SK-N-SH (cell line): ENCODE data around the gene EIF2S1. TPM values are rescaled to one million over a fixed set of nuclear protein-coding genes. Genes with fewer than 3 reads are reported as not detected.

Source experiments
- CTCF ChIA-PET: fragments of 300-600, 350-600 bp; formaldehyde crosslinking; extraction: SDS; loops from one replicate; lab custom pipeline; 2021; lab: Yijun Ruan, JAX
- POLR2A ChIA-PET: fragments of 350-600 bp; sonication (Branson Sonifier 250); formaldehyde crosslinking; extraction: SDS; loops from one replicate; lab custom pipeline; 2020; ENCODE audit warnings: antibody characterized with exemption, inconsistent platforms; lab: Yijun Ruan, JAX
- DNase-seq: peaks from one replicate; pipeline ENCODE4 v3.0.0; 2012
- H2AFZ ChIP-seq: fragments of 200-600 bp; sonication (generic); 2 replicates; pipeline ENCODE4 v1.8.1; 2016; ENCODE audit warnings: antibody characterized with exemption, mild to moderate bottlenecking, low read depth
- H3F3A ChIP-seq: fragments of 200-600 bp; sonication (generic); replicated peaks from 2 replicates; pipeline ENCODE3; 2016; ENCODE audit warnings: antibody characterized with exemption, mild to moderate bottlenecking; ENCODE audit not compliant: insufficient read depth
- H3K27ac ChIP-seq, 2 experiments: fragments of 200-500 bp in 1 of 2; fragments of 200-600 bp in 1 of 2; sonication (Bioruptor generic) in 1 of 2; sonication (generic), shearing (Covaris generic) in 1 of 2; 2 replicates each; pipeline versions ENCODE4 v1.5.1 to v1.6.1; 2014 to 2016; ENCODE audit warnings: low read depth in 2 of 2, inconsistent platforms in 1 of 2, low read length in 1 of 2, mild to moderate bottlenecking in 1 of 2, mixed read lengths in 1 of 2
- H3K27me3 ChIP-seq: fragments of 200-600 bp; sonication (generic), shearing (Covaris generic); 2 replicates; pipeline ENCODE4 v1.6.1; 2016; ENCODE audit warnings: mixed run types; ENCODE audit not compliant: insufficient read depth
- H3K36me3 ChIP-seq, 2 experiments: fragments of 200-500 bp in 1 of 2; fragments of 200-600 bp in 1 of 2; sonication (Bioruptor generic) in 1 of 2; sonication (generic) in 1 of 2; replicated peaks in 1 of 2; 2 replicates each; pipeline versions ENCODE3 to v1.5.1; 2014 to 2016; ENCODE audit warnings: low read length in 1 of 2, mild to moderate bottlenecking in 1 of 2; ENCODE audit not compliant: insufficient read depth in 2 of 2, control insufficient read depth in 1 of 2
- H3K4me1 ChIP-seq, 2 experiments: fragments of 200-500 bp in 1 of 2; fragments of 200-600 bp in 1 of 2; sonication (Bioruptor generic) in 1 of 2; sonication (generic), shearing (Covaris generic) in 1 of 2; 2 replicates each; pipeline versions ENCODE4 v1.5.1 to v1.6.1; 2014 to 2016; ENCODE audit warnings: low read depth in 1 of 2, low read length in 1 of 2, mixed run types in 1 of 2; ENCODE audit not compliant: insufficient read depth in 2 of 2, control insufficient read depth in 1 of 2
- H3K4me2 ChIP-seq: fragments of 200-600 bp; sonication (generic), shearing (Covaris generic); 2 replicates; pipeline ENCODE4 v1.6.1; 2017; ENCODE audit warnings: mixed run types
- H3K4me3 ChIP-seq, 2 experiments: fragments of 200-500 bp in 1 of 2; fragments of 200-600 bp in 1 of 2; sonication (Bioruptor generic) in 1 of 2; sonication (generic), shearing (Covaris generic) in 1 of 2; 2 replicates each; pipeline versions ENCODE4 v1.5.1 to v1.8.1; 2014 to 2016; ENCODE audit warnings: low read depth in 2 of 2, inconsistent platforms in 1 of 2, low read length in 1 of 2, mild to moderate bottlenecking in 1 of 2, mixed read lengths in 1 of 2, moderate library complexity in 1 of 2
- H3K79me2 ChIP-seq: fragments of 200-600 bp; sonication (generic); 2 replicates; pipeline ENCODE4 v1.8.1; 2017; ENCODE audit warnings: mild to moderate bottlenecking; ENCODE audit not compliant: insufficient read depth
- H3K9ac ChIP-seq: fragments of 200-600 bp; sonication (generic); 2 replicates; pipeline ENCODE4 v1.6.1; 2017; ENCODE audit warnings: mixed run types
- H3K9me2 ChIP-seq: fragments of 200-600 bp; sonication (generic); 2 replicates; pipeline ENCODE4 v1.6.1; 2017; ENCODE audit warnings: mixed run types
- H3K9me3 ChIP-seq: fragments of 200-600 bp; sonication (generic); 2 replicates; pipeline ENCODE4 v1.6.1; 2017; ENCODE audit warnings: mixed run types, mild to moderate bottlenecking, moderate library complexity
- H4K20me1 ChIP-seq: fragments of 200-600 bp; sonication (generic); 2 replicates; pipeline ENCODE4 v1.6.1; 2017; ENCODE audit warnings: mild to moderate bottlenecking, mixed run types; ENCODE audit not compliant: insufficient read depth
- ELF1 ChIP-seq: IDR thresholded peaks from 2 replicates; pipeline ENCODE4 v1.4.0; 2012
- EP300 ChIP-seq, 2 experiments: IDR thresholded peaks; 2 replicates each; pipeline versions ENCODE4 v1.4.0 to v1.6.1; 2012; ENCODE audit warnings: borderline replicate concordance in 1 of 2, low read depth in 1 of 2, low read length in 1 of 2
- FOSL2 ChIP-seq: IDR thresholded peaks from 2 replicates; pipeline ENCODE4 v1.4.0; 2012; ENCODE audit warnings: low read depth, mild to moderate bottlenecking, moderate library complexity, borderline replicate concordance
- FOXJ3 ChIP-seq: sonication (generic); formaldehyde crosslinking; IDR thresholded peaks from 2 replicates; pipeline ENCODE4 v1.5.1; 2020; ENCODE audit warnings: mild to moderate bottlenecking, missing genetic modification reagents
- GATA2 ChIP-seq: sonication (generic); formaldehyde crosslinking; IDR thresholded peaks from 2 replicates; pipeline ENCODE4 v1.5.0; 2020; ENCODE audit warnings: mild to moderate bottlenecking, missing genetic modification reagents
- JUND ChIP-seq: IDR thresholded peaks from 2 replicates; pipeline ENCODE4 v1.4.0; 2012
- MEF2A ChIP-seq: IDR thresholded peaks from 2 replicates; pipeline ENCODE4 v1.4.0; 2012; ENCODE audit warnings: low read depth, borderline replicate concordance
- MXI1 ChIP-seq: IDR thresholded peaks from 2 replicates; pipeline ENCODE4 v1.6.1; 2012; ENCODE audit warnings: mild to moderate bottlenecking, low read depth, low read length, improper control_type of control experiment
- NFIC ChIP-seq: IDR thresholded peaks from 2 replicates; pipeline ENCODE4 v1.4.0; 2012; ENCODE audit warnings: borderline replicate concordance
- POLR2AphosphoS5 ChIP-seq: IDR thresholded peaks from 2 replicates; pipeline ENCODE4 v1.6.1; 2012; ENCODE audit warnings: low read depth, low read length
- RAD21 ChIP-seq: IDR thresholded peaks from 2 replicates; pipeline ENCODE4 v1.6.1; 2012; ENCODE audit warnings: mild to moderate bottlenecking, low read length
- RCOR1 ChIP-seq: fragments of 150-350 bp; IDR thresholded peaks from 2 replicates; pipeline ENCODE4 v1.6.1; 2017; ENCODE audit warnings: antibody characterized with exemption, low read length
- REST ChIP-seq: IDR thresholded peaks from 2 replicates; pipeline ENCODE4 v1.6.1; 2012; ENCODE audit warnings: mild to moderate bottlenecking, low read depth, low read length, moderate library complexity
- SIN3A ChIP-seq: IDR thresholded peaks from 2 replicates; pipeline ENCODE4 v1.6.1; 2012; ENCODE audit warnings: low read depth, mild to moderate bottlenecking, low read length, moderate library complexity, borderline replicate concordance
- SMC3 ChIP-seq: IDR thresholded peaks from 2 replicates; pipeline ENCODE4 v1.6.1; 2012; ENCODE audit warnings: low read depth, low read length, improper control_type of control experiment
- TCF12 ChIP-seq: IDR thresholded peaks from 2 replicates; pipeline ENCODE4 v1.4.0; 2012
- TEAD4 ChIP-seq: IDR thresholded peaks from 2 replicates; pipeline ENCODE4 v1.4.0; 2012; ENCODE audit warnings: mild to moderate bottlenecking, borderline replicate concordance; ENCODE audit not compliant: insufficient read depth
- YY1 ChIP-seq: IDR thresholded peaks from 2 replicates; pipeline ENCODE4 v1.4.0; 2012; ENCODE audit warnings: low read depth, mild to moderate bottlenecking
- WGBS: methylation state at CpG from one replicate; pipeline ENCODE4 v1.1.6; 2017; ENCODE audit warnings: low lambda C conversion rate; 5-methylcytosine and 5-hydroxymethylcytosine counted together
- polyA plus RNA-seq, 3 experiments: library from polyadenylated mRNA; depleted of rRNA; stranded (reverse); fragments of >200 nt; gene quantifications; 2 replicates each; pipeline ENCODE4 v1.2.3, GENCODE V29; 2012
- TF ChIP-seq, protein P1 (sequence below): IDR thresholded peaks from 2 replicates; pipeline ENCODE4 v1.4.0; 2012; ENCODE audit warnings: low read depth
- TF ChIP-seq, protein P2 (sequence below): IDR thresholded peaks from 2 replicates; pipeline ENCODE4 v1.4.0; 2012; ENCODE audit warnings: low read depth, borderline replicate concordance

Gene EIF2S1
- polyA plus RNA-seq, 1 of the 3 experiments (the other 2 are of a cell fraction) = 57.2 TPM

DNA sequence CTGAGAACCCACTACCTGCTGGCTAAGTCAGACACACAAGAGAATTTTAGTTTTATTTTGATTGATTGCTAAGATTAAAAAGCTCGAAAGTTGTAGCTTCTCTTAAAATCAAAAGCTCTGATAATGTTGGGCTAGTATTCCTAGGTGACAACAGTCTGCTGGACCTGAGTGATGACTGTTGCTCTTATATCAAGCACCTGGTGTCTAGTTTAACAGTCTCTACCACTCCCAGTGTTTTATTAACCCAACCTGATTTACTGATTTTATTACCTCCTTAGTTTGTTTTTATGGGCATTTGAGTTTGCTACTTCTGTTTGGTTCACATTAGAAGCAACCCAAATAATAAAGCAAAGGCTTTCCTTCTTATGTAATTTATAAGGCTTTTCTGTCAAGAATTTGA, 42.3 kb upstream of the EIF2S1 start:
- H3K4me3 ChIP-seq = no peak overlapping the region
- no peak overlapping the region for H3K9ac ChIP-seq
- peaks cover 16% of the 10 kb centered on the region for H3F3A ChIP-seq
- DNase-seq = no peak
- no peak overlapping the region for H3K4me2 ChIP-seq
- TF ChIP-seq NFIC (no peak), ELF1 (no peak), JUND (no peak), SIN3A (no peak), YY1 (no peak), FOSL2 (no peak), TCF12 (no peak), REST (no peak), SMC3 (no peak), GATA2 (CRISPR knock-in tag) (no peak), MEF2A (no peak), MXI1 (no peak), POLR2AphosphoS5 (no peak), EP300 (IDR thresholded peaks at IDR 0.05; ENCODE audit: borderline replicate concordance in 1 of 2, low read depth in 1 of 2, low read length in 1 of 2) (no peak), TEAD4 (no peak), FOXJ3 (no peak), RCOR1 (no peak), RAD21 (no peak)
- TF ChIP-seq, protein P1, sequence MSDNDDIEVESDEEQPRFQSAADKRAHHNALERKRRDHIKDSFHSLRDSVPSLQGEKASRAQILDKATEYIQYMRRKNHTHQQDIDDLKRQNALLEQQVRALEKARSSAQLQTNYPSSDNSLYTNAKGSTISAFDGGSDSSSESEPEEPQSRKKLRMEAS = no peak
- TF ChIP-seq, protein P2, sequence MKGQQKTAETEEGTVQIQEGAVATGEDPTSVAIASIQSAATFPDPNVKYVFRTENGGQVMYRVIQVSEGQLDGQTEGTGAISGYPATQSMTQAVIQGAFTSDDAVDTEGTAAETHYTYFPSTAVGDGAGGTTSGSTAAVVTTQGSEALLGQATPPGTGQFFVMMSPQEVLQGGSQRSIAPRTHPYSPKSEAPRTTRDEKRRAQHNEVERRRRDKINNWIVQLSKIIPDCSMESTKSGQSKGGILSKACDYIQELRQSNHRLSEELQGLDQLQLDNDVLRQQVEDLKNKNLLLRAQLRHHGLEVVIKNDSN = no peak
- CTCF ChIA-PET = interaction anchor here (1.5 kb wide), 1 partner anchor 32 kb away, joined by 4 read pairs; no protein-coding TSS in a partner anchor
- 100% methylated on average over 1 of the region's 1 CpG for WGBS
- no peaks in the 10 kb centered on the region for H3K9me3 ChIP-seq
- no peaks in the 10 kb centered on the region for H3K9me2 ChIP-seq
- no peaks in the 10 kb centered on the region for H3K27me3 ChIP-seq
- no peaks in the 10 kb centered on the region for H3K79me2 ChIP-seq
- POLR2A ChIA-PET = no interaction called here
- no peaks in the 10 kb centered on the region for H4K20me1 ChIP-seq
- no peak overlapping the region for H3K27ac ChIP-seq
- no peak overlapping the region for H2AFZ ChIP-seq
- H3K4me1 ChIP-seq = no peaks in the 10 kb centered on the region; a peak in 1 of 4 replicates
- peaks cover 51 to 79% of the 10 kb centered on the region in 2 experiments for H3K36me3 ChIP-seq
